Right atrium auricular region (tissue), 2 donors: ENCODE results near the gene KLK1. TPM values are rescaled to one million over a fixed set of nuclear protein-coding genes. Genes with fewer than 3 reads are reported as not detected.

Source experiments
- DNase-seq: peaks from one replicate; pipeline ENCODE4 v3.0.0-alpha.2; 2019; ENCODE audit warnings: low spot score
- H3K27ac ChIP-seq, 2 donors: fragments of 200-600 bp; sonication (generic); 1 replicate in 1 of 2; 2 replicates in 1 of 2; pipeline ENCODE4 v1.5.1; 2016 to 2019
- H3K27me3 ChIP-seq, 2 donors: fragments of 200-600 bp; sonication (generic); one replicate each; pipeline versions ENCODE4 v1.5.1 to v1.6.0; 2017 to 2019
- H3K36me3 ChIP-seq: fragments of 200-600 bp; sonication (generic); one replicate; pipeline ENCODE4 v1.5.1; 2016
- H3K4me1 ChIP-seq, 2 donors: fragments of 200-600 bp; sonication (generic); one replicate each; pipeline versions ENCODE4 v1.5.1 to v1.6.0; 2017 to 2019
- H3K4me3 ChIP-seq, 2 donors: fragments of 200-600 bp; sonication (generic); 1 replicate in 1 of 2; 2 replicates in 1 of 2; pipeline ENCODE4 v1.5.1; 2017 to 2019; ENCODE audit warnings: mild to moderate bottlenecking in 1 of 2, moderate library complexity in 1 of 2
- H3K9me3 ChIP-seq, 2 donors: fragments of 200-600 bp; sonication (generic); one replicate each; pipeline ENCODE4 v1.5.1; 2019
- CTCF ChIP-seq, 2 donors: fragments of 200-600 bp; sonication (generic); IDR thresholded peaks; one replicate each; pipeline ENCODE4 v1.5.1; 2019; ENCODE audit warnings: antibody characterized with exemption in 2 of 2
- total RNA-seq, 2 donors: library from RNA; depleted of rRNA; stranded (reverse); fragments of >200 nt; gene quantifications; one replicate each; pipeline ENCODE4 v1.1.0, GENCODE V29; 2016

KLK1 gene
- total RNA-seq, 2 donors from 2014 or later: 0.51 TPM; not detected in 1

DNA sequence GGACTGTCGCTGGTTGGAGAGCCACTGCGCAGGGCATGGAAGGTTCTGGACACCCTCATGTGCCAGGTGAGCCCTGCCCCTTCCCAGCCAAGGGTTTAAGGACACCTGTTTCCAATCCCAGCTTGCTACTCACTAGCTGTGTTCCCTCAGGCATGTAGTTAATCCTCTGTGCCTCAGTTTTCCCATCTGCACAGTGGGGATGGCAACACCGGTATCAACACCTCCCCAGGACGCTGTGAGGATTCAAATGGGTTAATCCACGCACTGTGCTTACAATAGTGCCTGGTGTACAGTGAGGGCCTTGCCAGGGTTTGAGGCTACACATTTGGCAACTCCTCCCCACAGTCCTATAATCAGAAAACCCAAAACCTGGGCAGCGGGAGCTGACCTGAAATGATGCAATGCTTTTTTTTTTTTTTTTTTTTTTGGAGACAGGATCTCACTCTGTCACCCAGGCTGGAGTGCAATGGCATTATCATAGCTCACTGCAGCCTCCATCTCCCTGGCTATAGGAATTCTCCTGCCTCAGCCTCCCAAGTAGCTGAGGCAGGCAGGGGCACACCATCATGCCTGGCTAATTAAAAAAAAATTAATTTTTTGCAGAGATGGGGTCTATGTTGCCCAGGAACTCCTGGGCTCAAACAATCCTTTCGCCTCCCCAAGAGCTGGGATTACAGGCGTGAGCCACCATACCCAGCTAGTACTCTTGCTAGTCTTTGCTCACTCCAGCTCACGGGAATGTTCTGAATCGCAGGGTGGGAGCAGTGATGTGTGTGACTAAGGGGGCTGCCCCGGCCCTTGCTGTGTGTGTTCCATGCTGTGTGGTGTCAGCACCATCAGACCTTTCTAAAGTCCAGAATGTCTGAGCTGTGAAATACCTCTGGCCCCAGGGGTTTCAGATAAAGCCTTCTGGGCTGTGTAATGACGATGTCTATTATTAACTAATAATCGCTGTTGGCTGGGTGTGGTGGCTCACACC lies 31.0 kb downstream of the KLK1 start:
- TF ChIP-seq CTCF (IDR thresholded peaks at IDR 0.05): no peak
- H3K27ac ChIP-seq: no peak overlapping the region
- H3K9me3 ChIP-seq: no peaks in the 10 kb centered on the region
- no peaks in the 10 kb centered on the region for H3K4me1 ChIP-seq
- H3K36me3 ChIP-seq: peaks cover 1% of the 10 kb centered on the region
- no peak for DNase-seq
- H3K4me3 ChIP-seq: no peak overlapping the region
- H3K27me3 ChIP-seq: no peaks in the 10 kb centered on the region

GRCh38 chr19:50791594-50792271 lies 31.9 kb downstream of the KLK1 start:
- no peak overlapping the region for H3K4me3 ChIP-seq
- no peak overlapping the region for H3K27ac ChIP-seq
- no peak for DNase-seq
- no peak for TF ChIP-seq CTCF (IDR thresholded peaks at IDR 0.05)
- no peaks in the 10 kb centered on the region for H3K9me3 ChIP-seq
- no peaks in the 10 kb centered on the region for H3K4me1 ChIP-seq
- no peaks in the 10 kb centered on the region for H3K36me3 ChIP-seq
- no peaks in the 10 kb centered on the region for H3K27me3 ChIP-seq

- TF ChIP-seq CTCF (IDR thresholded peaks at IDR 0.05): no peak
- H3K27me3 ChIP-seq: no peaks in the 10 kb centered on the region
- no peak overlapping the region for H3K27ac ChIP-seq
- no peak overlapping the region for H3K4me3 ChIP-seq
- no peaks in the 10 kb centered on the region for H3K36me3 ChIP-seq
- H3K4me1 ChIP-seq: no peaks in the 10 kb centered on the region
- DNase-seq: no peak
- H3K9me3 ChIP-seq: no peaks in the 10 kb centered on the region
Observed at GRCh38 chr19:50790922-50791467, 32.6 kb downstream of the KLK1 start.

GRCh38 chr19:50790396-50790795 lies 33.2 kb downstream of the KLK1 start, which contains the start of gene ACP4:
TSS of gene ACP4 (plus strand) at chr19:50790415. CDS start at chr19:50790415, 0 bp downstream.
- no peak for TF ChIP-seq CTCF (IDR thresholded peaks at IDR 0.05)
- no peaks in the 10 kb centered on the region for H3K9me3 ChIP-seq
- H3K27ac ChIP-seq: no peak within 1 kb of the TSS
- no peak within 1 kb of the TSS for H3K4me3 ChIP-seq
- no peaks in the 10 kb centered on the region for H3K36me3 ChIP-seq
- H3K4me1 ChIP-seq: no peaks in the 10 kb centered on the region
- H3K27me3 ChIP-seq: no peaks in the 10 kb centered on the region
- no peak for DNase-seq

- no peak for TF ChIP-seq CTCF (IDR thresholded peaks at IDR 0.05)
- peaks cover 0 to 4% of the 10 kb centered on the region in 2 donors for H3K27me3 ChIP-seq
- no peaks in the 10 kb centered on the region for H3K9me3 ChIP-seq
- no peak overlapping the region for H3K27ac ChIP-seq
- no peaks in the 10 kb centered on the region for H3K36me3 ChIP-seq
- H3K4me1 ChIP-seq: no peaks in the 10 kb centered on the region
- no peak for DNase-seq
- no peak overlapping the region for H3K4me3 ChIP-seq
Observed at GRCh38 chr19:50785329-50785728, 38.3 kb downstream of the KLK1 start.
